Measurements from ENCODE around the gene PROSER1. TPM values are rescaled to one million over a fixed set of nuclear protein-coding genes. Genes with fewer than 3 reads are reported as not detected.
"Not testable (repeated sequence)": the region's sequence is repeated elsewhere in the genome, so short reads cannot be mapped to it uniquely, and the experiment has no call there.

The PROSER1 gene
- total RNA-seq, 4 donors from 2014 or later, result 22.7 to 63.6 (median 30.7) TPM

DNA sequence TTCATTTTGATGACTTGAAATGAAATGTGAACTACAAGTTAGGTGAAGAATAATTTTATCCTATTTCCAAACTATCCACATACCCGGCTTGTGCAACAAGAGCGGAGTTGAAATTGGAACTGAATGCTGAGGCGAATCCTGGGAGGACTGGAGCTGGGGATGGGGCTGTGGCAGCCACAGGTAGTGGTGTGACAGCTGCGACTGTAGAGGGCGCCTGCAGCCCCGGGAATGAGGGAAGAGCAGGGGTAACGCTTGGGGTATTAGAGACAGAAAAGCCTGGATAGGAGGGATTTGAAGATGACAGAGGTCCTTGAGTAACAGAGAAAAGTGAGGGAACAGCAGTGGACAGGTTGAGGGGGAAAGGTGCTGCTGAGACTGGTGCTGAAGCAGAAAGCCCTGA lies 25.3 kb downstream of the PROSER1 start:
- no peak overlapping the region for H3K27ac ChIP-seq
- peaks cover 50 to 51% of the 10 kb centered on the region in 2 donors for H3K36me3 ChIP-seq
- no peak overlapping the region for H3K4me3 ChIP-seq (replicated peaks in 1 of 3)
- no peak for TF ChIP-seq POLR2A (IDR thresholded peaks at IDR 0.05)
- no peaks in the 10 kb centered on the region for H3K4me1 ChIP-seq
- H3K27me3 ChIP-seq, result no peaks in the 10 kb centered on the region
- intact Hi-C loops (cut with DNase I), result no loop called here
- no peaks in the 10 kb centered on the region for H3K9me3 ChIP-seq
- DNase-seq, result no peak
- WGBS, 2 donors, result 82 to 86% methylated on average over 7 of the region's 7 CpGs

GRCh38 chr13:39006371-39007111 lies 31.3 kb downstream of the PROSER1 start:
- not testable (repeated sequence) for H3K4me3 ChIP-seq (replicated peaks in 1 of 3); DNase-seq
- 82 to 91% methylated on average over 19 to 27 of the region's 29 CpGs for WGBS, 2 donors

GRCh38 chr13:38998739-38999138 lies 39.1 kb downstream of the PROSER1 start:
- intact Hi-C loops (cut with DNase I), result no loop called here
- no peaks in the 10 kb centered on the region for H3K36me3 ChIP-seq
- H3K27me3 ChIP-seq, result no peaks in the 10 kb centered on the region
- TF ChIP-seq CTCF (IDR thresholded peaks at IDR 0.05), result no peak
- no peak for TF ChIP-seq POLR2A (IDR thresholded peaks at IDR 0.05)
- no peaks in the 10 kb centered on the region for H3K9me3 ChIP-seq
- DNase-seq, result no peak
- H3K4me1 ChIP-seq, result no peaks in the 10 kb centered on the region
- 82 to 84% methylated on average over 3 of the region's 3 CpGs for WGBS, 2 donors
- H3K27ac ChIP-seq, result no peak overlapping the region
- no peak overlapping the region for H3K4me3 ChIP-seq (replicated peaks in 1 of 3)

More at GRCh38 chr13:39006371-39007111, 31.3 kb downstream of the PROSER1 start:
- H3K27me3 ChIP-seq; intact Hi-C loops (cut with DNase I); H3K27ac ChIP-seq; H3K9me3 ChIP-seq; H3K4me1 ChIP-seq: not testable (repeated sequence)
- H3K36me3 ChIP-seq, result peaks cover 11 to 17% of the 10 kb centered on the region in 2 donors

DNA sequence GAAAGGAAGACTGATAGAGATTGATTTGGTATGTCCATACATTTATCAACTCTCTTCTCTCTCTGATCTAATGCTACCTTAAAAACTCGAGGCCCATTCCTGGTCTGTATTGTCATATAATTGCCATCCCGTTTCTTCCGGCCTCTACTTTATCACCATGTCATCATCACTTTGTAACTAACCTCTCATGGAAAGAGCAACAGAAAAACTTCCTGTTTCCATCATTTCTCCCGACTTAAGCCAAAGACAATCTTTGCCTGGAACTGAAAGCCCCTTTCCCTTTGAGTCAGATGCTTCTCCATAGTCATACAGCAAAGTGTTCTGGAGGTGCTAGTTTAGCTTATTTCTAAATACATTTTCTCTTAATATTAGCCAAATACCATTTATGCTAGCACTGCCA lies 44.5 kb downstream of the PROSER1 start:
- H3K27ac ChIP-seq, result no peak overlapping the region
- H3K4me3 ChIP-seq (replicated peaks in 1 of 3), result no peak overlapping the region
- H3K9me3 ChIP-seq, result no peaks in the 10 kb centered on the region
- no peaks in the 10 kb centered on the region for H3K27me3 ChIP-seq
- no peaks in the 10 kb centered on the region for H3K4me1 ChIP-seq
- no peaks in the 10 kb centered on the region for H3K36me3 ChIP-seq
- WGBS, 2 donors, result 66 to 74% methylated on average over 4 of the region's 4 CpGs
- intact Hi-C loops (cut with DNase I), result no loop called here
- no peak for TF ChIP-seq CTCF (IDR thresholded peaks at IDR 0.05)
- no peak for DNase-seq

DNA sequence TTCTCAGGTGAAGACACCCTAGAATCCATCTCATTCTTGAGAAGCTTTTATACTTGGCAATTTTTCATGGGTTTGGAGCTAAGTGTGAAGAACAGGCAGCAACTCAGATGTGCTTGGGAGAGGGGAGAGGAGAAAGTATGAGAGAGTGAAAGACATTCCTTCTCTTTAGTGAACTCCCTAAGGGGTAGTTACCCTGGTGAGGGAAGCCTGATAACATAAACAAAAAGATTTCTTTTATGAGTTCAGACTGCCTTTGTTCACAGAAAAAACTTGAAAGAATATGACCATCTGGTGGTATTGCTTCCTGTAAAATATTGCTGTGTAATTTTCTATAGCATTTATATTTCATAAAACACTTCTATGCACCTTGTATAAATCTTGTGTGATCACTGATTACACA lies 47.2 kb downstream of the PROSER1 start, which contains the start of gene STOML3:
Gene STOML3, minus strand, starts transcription at position 139 of the 400 bp plus-strand sequence. Its CDS starts 110 bp downstream, at position 29.
- no peak for TF ChIP-seq CTCF (IDR thresholded peaks at IDR 0.05)
- TF ChIP-seq POLR2A (IDR thresholded peaks at IDR 0.05), result no peak

GRCh38 chr13:38981096-38981495 lies 56.8 kb downstream of the PROSER1 start:
- no peak for TF ChIP-seq CTCF (IDR thresholded peaks at IDR 0.05)
- no peak for TF ChIP-seq POLR2A (IDR thresholded peaks at IDR 0.05)
- no peak for DNase-seq
- H3K27me3 ChIP-seq, result no peaks in the 10 kb centered on the region
- no peaks in the 10 kb centered on the region for H3K4me1 ChIP-seq
- H3K4me3 ChIP-seq (replicated peaks in 1 of 3), result no peak overlapping the region
- 71 to 76% methylated on average over 2 of the region's 2 CpGs for WGBS, 2 donors
- H3K27ac ChIP-seq, result no peak overlapping the region
- H3K36me3 ChIP-seq, result no peaks in the 10 kb centered on the region
- no peaks in the 10 kb centered on the region for H3K9me3 ChIP-seq
- intact Hi-C loops (cut with DNase I), result no loop called here

More for the DNA sequence above, 47.2 kb downstream of the PROSER1 start, which contains the start of gene STOML3:
- Histone ChIP-seq H3K9me3 (no peaks in the 10 kb centered on the region), H3K36me3 (no peaks in the 10 kb centered on the region), H3K27me3 (no peaks in the 10 kb centered on the region), H3K4me3 (replicated peaks in 1 of 3) (no peak within 1 kb of the TSS), H3K27ac (no peak within 1 kb of the TSS), H3K4me1 (no peaks in the 10 kb centered on the region)
- no peak for DNase-seq
- intact Hi-C loops (cut with DNase I), result no loop called here

All from thyroid gland (tissue), 4 donors.